ENCODE measurements around the gene LACRT. TPM values are rescaled to one million over a fixed set of nuclear protein-coding genes. Genes with fewer than 3 reads are reported as not detected.

Gene LACRT
- total and polyA plus RNA-seq, 2 donors (not counting 1 experiment from before 2014, with no cell fraction given) = not detected

DNA sequence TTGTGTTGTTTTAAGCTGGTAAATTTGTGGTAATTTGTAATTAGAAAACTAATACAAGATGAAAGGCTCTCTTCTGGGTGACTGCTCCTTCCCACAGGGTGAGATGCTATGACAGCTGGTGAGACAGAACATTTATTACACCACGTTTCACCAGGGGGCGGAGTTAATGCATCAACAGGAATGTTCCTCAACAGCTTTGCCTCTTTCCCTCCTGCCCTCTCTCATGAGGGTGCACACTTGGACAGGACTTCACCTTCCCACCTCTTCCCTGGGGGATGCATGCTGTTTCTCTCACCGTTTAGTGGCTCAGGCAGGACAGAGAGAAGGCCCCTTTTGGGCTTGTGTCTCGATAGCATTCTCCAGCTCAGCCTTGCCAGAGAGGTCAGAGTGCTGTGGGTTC is 32.9 kb downstream of the LACRT start:
- H3K4me3 Mint-ChIP-seq = no peak overlapping the region
- WGBS (ENCODE audit: insufficient coverage) = 62% methylated on average over 4 of the region's 4 CpGs
- H3K4me1 ChIP-seq (ENCODE audit: control insufficient read depth in 2 of 2, insufficient read depth in 2 of 2, low read length in 2 of 2) = no peaks in the 10 kb centered on the region
- DNase-seq (no peak), ATAC-seq (ENCODE audit: low read depth) (no peak)
- CTCF ChIA-PET = interaction anchor here (1.4 to 1.5 kb wide), 2 partner anchors 9 to 39 kb away, joined by 3 to 4 read pairs; no protein-coding TSS in a partner anchor
- H3K27me3 Mint-ChIP-seq = peaks cover 12% of the 10 kb centered on the region
- peaks cover 2% of the 10 kb centered on the region for H3K4me1 Mint-ChIP-seq
- no peak overlapping the region for H3K27ac Mint-ChIP-seq
- H3K27ac ChIP-seq (ENCODE audit: low read length in 2 of 2) = no peak overlapping the region
- POLR2A ChIA-PET = no interaction called here
- H3K79me2 ChIP-seq (ENCODE audit: control insufficient read depth, insufficient read depth, low read length) = no peaks in the 10 kb centered on the region
- no peak overlapping the region for H2AFZ ChIP-seq (ENCODE audit: insufficient read depth, low read depth, low read length, poor library complexity, severe bottlenecking)
- H3K9me3 ChIP-seq (ENCODE audit: control extremely low read depth in 1 of 3, control insufficient read depth in 2 of 3, insufficient read depth in 1 of 3, low read length in 2 of 3) = no peaks in the 10 kb centered on the region
- H3K27me3 ChIP-seq (replicated peaks in 1 of 4; ENCODE audit: control extremely low read depth in 1 of 4, control insufficient read depth in 3 of 4, insufficient read depth in 4 of 4, low read length in 3 of 4) = peaks cover 0 to 13% (median 0%) of the 10 kb centered on the region in 4 experiments
- H4K20me1 ChIP-seq (ENCODE audit: control insufficient read depth, insufficient read depth, low read length, poor library complexity, severe bottlenecking) = no peaks in the 10 kb centered on the region
- H3K4me3 ChIP-seq (ENCODE audit: control extremely low read depth in 1 of 5, extremely low read depth in 1 of 5, insufficient read depth in 1 of 5, low read depth in 2 of 5, low read length in 4 of 5) = no peak overlapping the region
- H3K9me3 Mint-ChIP-seq (ENCODE audit: insufficient read depth) = no peaks in the 10 kb centered on the region
- intact Hi-C loops (cut with micrococcal nuclease) = no loop called here
- TF ChIP-seq EZH2 (IDR thresholded peaks at IDR 0.05; ENCODE audit: borderline replicate concordance, insufficient read depth, low read depth, low read length, poor library complexity, severe bottlenecking) = no peak
- TF ChIP-seq, protein P1, sequence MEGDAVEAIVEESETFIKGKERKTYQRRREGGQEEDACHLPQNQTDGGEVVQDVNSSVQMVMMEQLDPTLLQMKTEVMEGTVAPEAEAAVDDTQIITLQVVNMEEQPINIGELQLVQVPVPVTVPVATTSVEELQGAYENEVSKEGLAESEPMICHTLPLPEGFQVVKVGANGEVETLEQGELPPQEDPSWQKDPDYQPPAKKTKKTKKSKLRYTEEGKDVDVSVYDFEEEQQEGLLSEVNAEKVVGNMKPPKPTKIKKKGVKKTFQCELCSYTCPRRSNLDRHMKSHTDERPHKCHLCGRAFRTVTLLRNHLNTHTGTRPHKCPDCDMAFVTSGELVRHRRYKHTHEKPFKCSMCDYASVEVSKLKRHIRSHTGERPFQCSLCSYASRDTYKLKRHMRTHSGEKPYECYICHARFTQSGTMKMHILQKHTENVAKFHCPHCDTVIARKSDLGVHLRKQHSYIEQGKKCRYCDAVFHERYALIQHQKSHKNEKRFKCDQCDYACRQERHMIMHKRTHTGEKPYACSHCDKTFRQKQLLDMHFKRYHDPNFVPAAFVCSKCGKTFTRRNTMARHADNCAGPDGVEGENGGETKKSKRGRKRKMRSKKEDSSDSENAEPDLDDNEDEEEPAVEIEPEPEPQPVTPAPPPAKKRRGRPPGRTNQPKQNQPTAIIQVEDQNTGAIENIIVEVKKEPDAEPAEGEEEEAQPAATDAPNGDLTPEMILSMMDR (IDR thresholded peaks at IDR 0.05) = no peak
- no peak overlapping the region for H3K9ac ChIP-seq (ENCODE audit: low read length)
- H3K36me3 ChIP-seq (replicated peaks in 1 of 2; ENCODE audit: control extremely low read depth in 1 of 2, control insufficient read depth in 1 of 2, extremely low read depth in 1 of 2, insufficient read depth in 2 of 2, low read length in 1 of 2) = no peaks in the 10 kb centered on the region
- H3K4me2 ChIP-seq (replicated peaks; ENCODE audit: low read depth, low read length, poor library complexity, severe bottlenecking) = no peak overlapping the region

DNA sequence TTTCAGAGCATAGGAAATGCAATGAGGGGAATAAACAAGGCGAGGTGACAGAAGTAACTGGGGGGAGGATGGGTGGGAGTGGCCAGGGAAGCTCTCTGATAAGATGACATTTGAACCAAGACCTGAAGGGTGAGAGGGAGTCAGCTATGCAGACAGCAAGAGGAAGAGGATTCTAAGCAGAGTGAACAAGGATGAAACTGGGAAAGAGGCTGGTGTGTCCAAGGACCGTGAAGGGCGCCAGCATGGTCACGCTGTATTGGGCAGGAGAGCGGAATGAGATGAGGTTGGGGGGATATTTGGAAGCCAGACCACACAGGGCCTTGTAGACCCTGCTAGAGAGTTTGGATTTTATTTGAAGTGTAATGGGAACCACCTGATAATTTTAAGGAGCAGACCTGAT is 35.7 kb downstream of the LACRT start:
- Histone ChIP-seq H3K4me2 (replicated peaks; ENCODE audit: low read depth, low read length, poor library complexity, severe bottlenecking) (no peak overlapping the region), H3K4me1 (ENCODE audit: control insufficient read depth in 2 of 2, insufficient read depth in 2 of 2, low read length in 2 of 2) (no peaks in the 10 kb centered on the region), H3K27me3 (replicated peaks in 1 of 4; ENCODE audit: control extremely low read depth in 1 of 4, control insufficient read depth in 3 of 4, insufficient read depth in 4 of 4, low read length in 3 of 4) (peaks cover 0 to 19% (median 1%) of the 10 kb centered on the region in 4 experiments), H4K20me1 (ENCODE audit: control insufficient read depth, insufficient read depth, low read length, poor library complexity, severe bottlenecking) (no peaks in the 10 kb centered on the region), H3K9ac (ENCODE audit: low read length) (no peak overlapping the region), H3K4me3 (ENCODE audit: control extremely low read depth in 1 of 5, extremely low read depth in 1 of 5, insufficient read depth in 1 of 5, low read depth in 2 of 5, low read length in 4 of 5) (no peak overlapping the region), H3K9me3 (ENCODE audit: control extremely low read depth in 1 of 3, control insufficient read depth in 2 of 3, insufficient read depth in 1 of 3, low read length in 2 of 3) (no peaks in the 10 kb centered on the region), H3K27ac (ENCODE audit: low read length in 2 of 2) (no peak overlapping the region), H3K79me2 (ENCODE audit: control insufficient read depth, insufficient read depth, low read length) (no peaks in the 10 kb centered on the region), H3K36me3 (replicated peaks in 1 of 2; ENCODE audit: control extremely low read depth in 1 of 2, control insufficient read depth in 1 of 2, extremely low read depth in 1 of 2, insufficient read depth in 2 of 2, low read length in 1 of 2) (no peaks in the 10 kb centered on the region), H2AFZ (ENCODE audit: insufficient read depth, low read depth, low read length, poor library complexity, severe bottlenecking) (no peak overlapping the region)
- CTCF ChIA-PET = interaction anchor here (1.9 kb wide), 1 partner anchor 19 kb away, joined by 6 read pairs; no protein-coding TSS in a partner anchor
- intact Hi-C loops (cut with micrococcal nuclease) = no loop called here
- H3K27me3 Mint-ChIP-seq = peaks cover 25% of the 10 kb centered on the region
- ATAC-seq (ENCODE audit: low read depth) = no peak
- no peaks in the 10 kb centered on the region for H3K9me3 Mint-ChIP-seq (ENCODE audit: insufficient read depth)
- no peak for DNase-seq
- no peak overlapping the region for H3K4me3 Mint-ChIP-seq
- H3K27ac Mint-ChIP-seq = no peak overlapping the region
- TF ChIP-seq EZH2 (IDR thresholded peaks at IDR 0.05; ENCODE audit: borderline replicate concordance, insufficient read depth, low read depth, low read length, poor library complexity, severe bottlenecking) = no peak
- TF ChIP-seq, protein P1 (IDR thresholded peaks at IDR 0.05) = no peak
- POLR2A ChIA-PET = no interaction called here
- H3K4me1 Mint-ChIP-seq = peaks cover 2% of the 10 kb centered on the region
- WGBS (ENCODE audit: insufficient coverage) = 95% methylated on average over 5 of the region's 5 CpGs
